GM12878 (cell line): ENCODE measurements around the gene TTC39B. TPM values are rescaled to one million over a fixed set of nuclear protein-coding genes. Genes with fewer than 3 reads are reported as not detected.

Experiments used
- ATAC-seq: fragments of 200-7000 bp; cut with Tn5 transposase; 3 replicates; pipeline ENCODE4 v1.9.1; 2020; ENCODE audit warnings: mild to moderate bottlenecking, moderate library complexity
- BruUV-seq: library from RNA; stranded (reverse); fragments of 400-500 nt; replicated peaks from 2 replicates; lab custom pipeline; 2021; lab: Mats Ljungman, UMichigan
- CTCF ChIA-PET: fragments of 300-600 bp; sonication (Branson Sonifier 250); formaldehyde crosslinking; extraction: SDS; loops from one replicate; lab custom pipeline; 2021; ENCODE audit warnings: inconsistent platforms; lab: Yijun Ruan, JAX
- POLR2A ChIA-PET: fragments of 350-600 bp; formaldehyde crosslinking; extraction: SDS; loops from one replicate; lab custom pipeline; 2021; ENCODE audit warnings: inconsistent platforms; lab: Charles Lee
- RAD21 ChIA-PET: fragments of 300-600 bp; sonication (Branson Sonifier 250); formaldehyde crosslinking; loops from one replicate; lab custom pipeline; 2023; ENCODE audit warnings: antibody characterized with exemption; ENCODE audit not compliant: unreplicated experiment; lab: Charles Lee
- SMC1A ChIA-PET: fragments of 300-600 bp; sonication (Branson Sonifier 250); formaldehyde crosslinking; loops from one replicate; lab custom pipeline; 2023; ENCODE audit not compliant: unreplicated experiment, uncharacterized antibody; lab: Charles Lee
- DNase-seq: peaks from one replicate; pipeline ENCODE4 v3.0.0-alpha.2; 2011; ENCODE audit warnings: low read depth, low spot score
- FAIRE-seq: peaks from 3 replicates; lab custom pipeline; 2011; peaks lifted over from hg19 to GRCh38; lab: Jason Lieb, UNC
- H2AFZ ChIP-seq: 2 replicates; pipeline ENCODE4 v1.6.0; 2011; ENCODE audit warnings: low read depth, low read length, control low read depth; ENCODE audit not compliant: control insufficient read depth
- H3K27ac ChIP-seq: 2 replicates; pipeline ENCODE4 v1.5.1; 2011; ENCODE audit warnings: control low read depth; ENCODE audit not compliant: control insufficient read depth, insufficient read depth
- H3K27me3 ChIP-seq, 2 experiments: replicated peaks in 1 of 2; 2 replicates each; pipeline versions ENCODE4 v1.6.0 to v1.6.1; 2011; ENCODE audit warnings: low read length in 1 of 2; ENCODE audit not compliant: control insufficient read depth in 2 of 2, insufficient read depth in 2 of 2
- H3K36me3 ChIP-seq, 2 experiments: 2 replicates each; pipeline ENCODE4 v1.5.1; 2011; ENCODE audit warnings: low read length in 1 of 2; ENCODE audit not compliant: control insufficient read depth in 2 of 2, insufficient read depth in 2 of 2
- H3K4me1 ChIP-seq: 2 replicates; pipeline ENCODE4 v1.6.1; 2011; ENCODE audit warnings: mild to moderate bottlenecking, low read length, moderate library complexity, mixed read lengths; ENCODE audit not compliant: control insufficient read depth, insufficient read depth
- H3K4me2 ChIP-seq: 2 replicates; pipeline ENCODE4 v1.6.0; 2011; ENCODE audit warnings: control low read depth; ENCODE audit not compliant: control insufficient read depth, insufficient read depth
- H3K4me3 ChIP-seq: fragments of 200-600 bp; sonication (generic); 2 replicates; pipeline ENCODE4 v1.5.1; 2016
- H3K79me2 ChIP-seq: 2 replicates; pipeline ENCODE4 v1.6.0; 2011; ENCODE audit warnings: low read length; ENCODE audit not compliant: control insufficient read depth, insufficient read depth
- H3K9ac ChIP-seq: 2 replicates; pipeline ENCODE4 v1.8.0; 2011; ENCODE audit warnings: low read length, control low read depth, mixed read lengths; ENCODE audit not compliant: control insufficient read depth, insufficient read depth
- H3K9me3 ChIP-seq: replicated peaks from 3 replicates; pipeline ENCODE4 v1.5.1; 2011; ENCODE audit warnings: mild to moderate bottlenecking, low read length; ENCODE audit not compliant: control insufficient read depth, insufficient read depth
- H4K20me1 ChIP-seq: 2 replicates; pipeline ENCODE4 v1.6.0; 2011; ENCODE audit not compliant: control insufficient read depth, insufficient read depth
- BMI1 ChIP-seq: fragments of 450-650 bp; IDR thresholded peaks from 2 replicates; pipeline ENCODE4 v1.6.1; 2016; ENCODE audit warnings: mild to moderate bottlenecking, moderate library complexity, borderline replicate concordance
- POLR2A ChIP-seq: IDR thresholded peaks from 2 replicates; pipeline ENCODE4 v1.6.1; 2011; ENCODE audit warnings: low read depth, mild to moderate bottlenecking, low read length
- RELA ChIP-seq: fragments of 450-650 bp; IDR thresholded peaks from 2 replicates; pipeline ENCODE4 v1.8.0; 2014; ENCODE audit warnings: borderline replicate concordance; ENCODE audit not compliant: partially characterized antibody
- TBL1XR1 ChIP-seq: IDR thresholded peaks from 2 replicates; pipeline ENCODE4 v1.6.1; 2012; ENCODE audit warnings: low read depth, low read length, improper control_type of control experiment
- ZNF217 ChIP-seq: fragments of 450-650 bp; IDR thresholded peaks from 2 replicates; pipeline ENCODE4 v1.6.1; 2017; ENCODE audit warnings: antibody characterized with exemption, mild to moderate bottlenecking
- WGBS: methylation state at CpG from one replicate; pipeline ENCODE4 v1.1.6; 2016; ENCODE audit warnings: low lambda C conversion rate; ENCODE audit not compliant: insufficient replicate concordance, insufficient coverage; ENCODE audit errors: missing lambda C conversion rate; 5-methylcytosine and 5-hydroxymethylcytosine counted together
- in situ Hi-C: fragments of 300-500 bp; cut with MboI; formaldehyde crosslinking; loops from 9 replicates; pipeline ENCODE4 v1.14.3; 2018; ENCODE audit warnings: mixed read lengths
- intact Hi-C: fragments of 100-400 bp; cut with micrococcal nuclease; formaldehyde crosslinking; loops from one replicate; pipeline ENCODE4 v1.14.2; 2022; ENCODE audit not compliant: unreplicated experiment
- polyA plus RNA-seq, 11 experiments: library from polyadenylated mRNA; depleted of rRNA in 4 of 11; unstranded in 6 of 11; stranded (reverse) in 5 of 11; fragments of >200 nt; fragmentation: Nextera tagmentation in 4 of 11; fragmentation: Illumina TruSeq in 1 of 11; extraction: Ambion mirVana in 4 of 11; extraction: Trizol in 1 of 11; gene quantifications; 1 replicate in 1 of 11; 2 replicates in 10 of 11; pipeline versions ENCODE4 v1.2.1 to v1.2.3, GENCODE V29; 2011 to 2016; ENCODE audit warnings: inconsistent platforms in 2 of 11, missing spikeins in 2 of 11, low read depth in 1 of 11
- total RNA-seq, 4 experiments: library from RNA; depleted of rRNA in 3 of 4; stranded (reverse); fragments of >200 nt in 3 of 4; fragmentation: Illumina TruSeq in 1 of 4; extraction: Trizol in 1 of 4; gene quantifications; 2 replicates each; pipeline versions ENCODE4 v1.2.1 to v1.2.3, GENCODE V29; 2013 to 2021
- TF ChIP-seq, protein P1 (sequence below): fragments of 450-650 bp; IDR thresholded peaks from 2 replicates; pipeline ENCODE4 v1.6.1; 2017; ENCODE audit warnings: mild to moderate bottlenecking, moderate library complexity

TTC39B gene
- total and polyA plus RNA-seq, 10 of the 15 experiments (the other 5 are each of a cell fraction or from before 2014, with no cell fraction given) = 0.68 to 2.5 (median 1.5) TPM

DNA sequence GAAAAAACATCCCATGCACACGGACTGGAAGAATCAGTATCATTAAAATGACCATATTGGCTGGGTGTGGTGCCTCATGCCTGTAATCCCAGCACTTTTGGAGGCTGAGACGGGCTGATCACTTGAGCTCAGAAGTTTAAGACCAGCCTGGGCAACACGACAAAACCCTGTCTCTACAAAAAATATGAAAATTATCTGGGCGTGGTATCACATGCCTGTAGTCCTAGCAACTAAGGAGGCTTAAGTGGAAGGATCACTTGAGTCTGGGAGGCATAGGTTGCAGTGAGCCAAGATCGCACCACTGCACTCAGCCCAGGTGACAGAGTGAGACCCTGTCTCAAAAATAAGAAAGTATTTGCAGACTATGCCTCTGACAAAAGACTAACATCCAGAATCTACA, 68.4 kb downstream of the TTC39B start:
- Histone ChIP-seq H3K4me1 (no peaks in the 10 kb centered on the region), H3K79me2 (no peaks in the 10 kb centered on the region), H3K9me3 (no peaks in the 10 kb centered on the region), H3K9ac (no peak overlapping the region), H2AFZ (no peak overlapping the region), H3K36me3 (no peaks in the 10 kb centered on the region), H3K27ac (no peak overlapping the region), H3K4me3 (no peak overlapping the region), H4K20me1 (no peaks in the 10 kb centered on the region), H3K27me3 (no peaks in the 10 kb centered on the region), H3K4me2 (no peak overlapping the region)
- ChIA-PET CTCF (interaction anchor here (3.2 kb wide), 1 partner anchor 26 kb away, joined by 7 read pairs; no protein-coding TSS in a partner anchor), SMC1A (no interaction called here), POLR2A (no interaction called here), RAD21 (no interaction called here)
- intact Hi-C loops = no loop called here
- 33% methylated on average over 5 of the region's 5 CpGs for WGBS
- FAIRE-seq (no peak), DNase-seq (no peak), ATAC-seq (no peak)
- no TSS peak for BruUV-seq
- TF ChIP-seq POLR2A (no peak), RELA (no peak), ZNF217 (no peak), TBL1XR1 (no peak), BMI1 (no peak)
- TF ChIP-seq, protein P1, sequence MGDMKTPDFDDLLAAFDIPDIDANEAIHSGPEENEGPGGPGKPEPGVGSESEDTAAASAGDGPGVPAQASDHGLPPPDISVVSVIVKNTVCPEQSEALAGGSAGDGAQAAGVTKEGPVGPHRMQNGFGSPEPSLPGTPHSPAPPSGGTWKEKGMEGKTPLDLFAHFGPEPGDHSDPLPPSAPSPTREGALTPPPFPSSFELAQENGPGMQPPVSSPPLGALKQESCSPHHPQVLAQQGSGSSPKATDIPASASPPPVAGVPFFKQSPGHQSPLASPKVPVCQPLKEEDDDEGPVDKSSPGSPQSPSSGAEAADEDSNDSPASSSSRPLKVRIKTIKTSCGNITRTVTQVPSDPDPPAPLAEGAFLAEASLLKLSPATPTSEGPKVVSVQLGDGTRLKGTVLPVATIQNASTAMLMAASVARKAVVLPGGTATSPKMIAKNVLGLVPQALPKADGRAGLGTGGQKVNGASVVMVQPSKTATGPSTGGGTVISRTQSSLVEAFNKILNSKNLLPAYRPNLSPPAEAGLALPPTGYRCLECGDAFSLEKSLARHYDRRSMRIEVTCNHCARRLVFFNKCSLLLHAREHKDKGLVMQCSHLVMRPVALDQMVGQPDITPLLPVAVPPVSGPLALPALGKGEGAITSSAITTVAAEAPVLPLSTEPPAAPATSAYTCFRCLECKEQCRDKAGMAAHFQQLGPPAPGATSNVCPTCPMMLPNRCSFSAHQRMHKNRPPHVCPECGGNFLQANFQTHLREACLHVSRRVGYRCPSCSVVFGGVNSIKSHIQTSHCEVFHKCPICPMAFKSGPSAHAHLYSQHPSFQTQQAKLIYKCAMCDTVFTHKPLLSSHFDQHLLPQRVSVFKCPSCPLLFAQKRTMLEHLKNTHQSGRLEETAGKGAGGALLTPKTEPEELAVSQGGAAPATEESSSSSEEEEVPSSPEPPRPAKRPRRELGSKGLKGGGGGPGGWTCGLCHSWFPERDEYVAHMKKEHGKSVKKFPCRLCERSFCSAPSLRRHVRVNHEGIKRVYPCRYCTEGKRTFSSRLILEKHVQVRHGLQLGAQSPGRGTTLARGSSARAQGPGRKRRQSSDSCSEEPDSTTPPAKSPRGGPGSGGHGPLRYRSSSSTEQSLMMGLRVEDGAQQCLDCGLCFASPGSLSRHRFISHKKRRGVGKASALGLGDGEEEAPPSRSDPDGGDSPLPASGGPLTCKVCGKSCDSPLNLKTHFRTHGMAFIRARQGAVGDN = no peak
- in situ Hi-C loops = no loop called here
